B cell (primary cell): Measurements from ENCODE around the gene CHD1. TPM values are rescaled to one million over a fixed set of nuclear protein-coding genes. Genes with fewer than 3 reads are reported as not detected.

Source experiments
- ATAC-seq: fragments of 200-7000 bp; cut with Tn5 transposase; one replicate; pipeline ENCODE4 v1.10.0; 2021; ENCODE audit warnings: low read depth, mild to moderate bottlenecking, moderate number of reproducible peaks, moderate library complexity
- CTCF ChIA-PET: fragments of 350-600 bp; sonication (Branson Sonifier 250); formaldehyde crosslinking; loops from one replicate; lab custom pipeline; 2021; ENCODE audit warnings: antibody characterized with exemption, inconsistent platforms; lab: Charles Lee
- POLR2A ChIA-PET: fragments of 350-600 bp; sonication (Branson Sonifier 250); formaldehyde crosslinking; loops from one replicate; lab custom pipeline; 2021; ENCODE audit warnings: antibody characterized with exemption; lab: Charles Lee
- DNase-seq: peaks from one replicate; pipeline ENCODE4 v3.0.0; 2013
- H2AFZ ChIP-seq: 2 replicates; pipeline ENCODE4 v1.6.1; 2012; ENCODE audit warnings: mild to moderate bottlenecking, low read depth, low read length; ENCODE audit not compliant: insufficient read depth, poor library complexity, severe bottlenecking
- H3K27ac ChIP-seq, 2 donors: 1 replicate in 1 of 2; 2 replicates in 1 of 2; pipeline ENCODE4 v1.5.1; 2012 to 2013; ENCODE audit warnings: low read length in 2 of 2, mild to moderate bottlenecking in 2 of 2, moderate library complexity in 1 of 2
- H3K27me3 ChIP-seq, 4 experiments: fragments of 200-600 bp in 1 of 4; sonication (generic) in 1 of 4; replicated peaks in 1 of 4; 1 replicate in 2 of 4; 2 replicates in 2 of 4; pipeline versions ENCODE4 v1.6.1 to v1.7.0; 2013 to 2016; ENCODE audit warnings: low read length in 3 of 4, mild to moderate bottlenecking in 2 of 4, mixed read lengths in 1 of 4, moderate library complexity in 1 of 4; ENCODE audit not compliant: insufficient read depth in 4 of 4, control insufficient read depth in 3 of 4; ENCODE audit errors: control extremely low read depth in 1 of 4
- H3K36me3 ChIP-seq, 2 experiments: replicated peaks in 1 of 2; 1 replicate in 1 of 2; 2 replicates in 1 of 2; pipeline versions ENCODE4 v1.6.1 to v1.7.1; 2013; ENCODE audit warnings: low read length in 1 of 2; ENCODE audit not compliant: insufficient read depth in 2 of 2, control insufficient read depth in 1 of 2; ENCODE audit errors: control extremely low read depth in 1 of 2, extremely low read depth in 1 of 2
- H3K4me1 ChIP-seq, 2 donors: fragments of 200-600 bp in 1 of 2; sonication (generic) in 1 of 2; 1 replicate in 1 of 2; 2 replicates in 1 of 2; pipeline versions ENCODE4 v1.5.1 to v1.6.1; 2013 to 2017; ENCODE audit warnings: low read length in 2 of 2; ENCODE audit not compliant: control insufficient read depth in 2 of 2, insufficient read depth in 2 of 2
- H3K4me2 ChIP-seq: replicated peaks from 2 replicates; pipeline ENCODE3; 2012; ENCODE audit warnings: mild to moderate bottlenecking, low read depth, low read length; ENCODE audit not compliant: poor library complexity, severe bottlenecking
- H3K4me3 ChIP-seq, 5 experiments: fragments of 200-600 bp in 1 of 5; sonication (generic) in 1 of 5; 1 replicate in 3 of 5; 2 replicates in 2 of 5; pipeline versions ENCODE4 v1.5.1 to v1.7.0; 2011 to 2016; ENCODE audit warnings: low read length in 4 of 5, mild to moderate bottlenecking in 4 of 5, low read depth in 2 of 5, control low read depth in 1 of 5, moderate library complexity in 1 of 5; ENCODE audit not compliant: insufficient read depth in 1 of 5; ENCODE audit errors: control extremely low read depth in 1 of 5, extremely low read depth in 1 of 5
- H3K79me2 ChIP-seq: fragments of 200-600 bp; sonication (generic); one replicate; pipeline ENCODE4 v1.6.0; 2016; ENCODE audit warnings: low read length; ENCODE audit not compliant: control insufficient read depth, insufficient read depth
- H3K9ac ChIP-seq: fragments of 200-600 bp; sonication (generic); 2 replicates; pipeline ENCODE4 v1.6.1; 2017; ENCODE audit warnings: mild to moderate bottlenecking, low read length, moderate library complexity
- H3K9me3 ChIP-seq, 3 donors: one replicate each; pipeline versions ENCODE4 v1.6.1 to v1.7.1; 2013; ENCODE audit warnings: low read length in 2 of 3; ENCODE audit not compliant: control insufficient read depth in 2 of 3, insufficient read depth in 1 of 3; ENCODE audit errors: control extremely low read depth in 1 of 3
- H4K20me1 ChIP-seq: 2 replicates; pipeline ENCODE4 v1.6.0; 2012; ENCODE audit warnings: mild to moderate bottlenecking, low read length; ENCODE audit not compliant: insufficient read depth, control insufficient read depth, poor library complexity, severe bottlenecking
- H3K27ac Mint-ChIP-seq: one replicate; pipeline ENCODE4 v1.8.0; 2021; ENCODE audit warnings: mixed read lengths
- H3K27me3 Mint-ChIP-seq: one replicate; pipeline ENCODE4 v1.8.0; 2021; ENCODE audit warnings: mixed read lengths
- H3K4me1 Mint-ChIP-seq: one replicate; pipeline ENCODE4 v1.8.0; 2021; ENCODE audit warnings: mixed read lengths
- H3K4me3 Mint-ChIP-seq: one replicate; pipeline ENCODE4 v1.8.0; 2021; ENCODE audit warnings: mixed read lengths
- H3K9me3 Mint-ChIP-seq: one replicate; pipeline ENCODE4 v1.8.0; 2022; ENCODE audit warnings: mixed read lengths; ENCODE audit not compliant: insufficient read depth
- EZH2 ChIP-seq: IDR thresholded peaks from 2 replicates; pipeline ENCODE4 v1.6.1; 2012; ENCODE audit warnings: borderline replicate concordance, low read depth, mild to moderate bottlenecking, moderate library complexity, low read length; ENCODE audit not compliant: insufficient read depth, poor library complexity, severe bottlenecking
- WGBS: methylation state at CpG from one replicate; pipeline ENCODE4 v1.1.5; 2013; ENCODE audit warnings: missing lambda C conversion rate; ENCODE audit not compliant: insufficient coverage; 5-methylcytosine and 5-hydroxymethylcytosine counted together
- intact Hi-C: fragments of 100-400 bp; cut with micrococcal nuclease; formaldehyde crosslinking; loops from one replicate; pipeline ENCODE4 v1.10.0; 2022
- polyA plus RNA-seq: library from polyadenylated mRNA; depleted of rRNA; stranded (reverse); fragments of >200 nt; gene quantifications from 2 replicates; pipeline ENCODE4 v1.2.3, GENCODE V29; 2012
- total RNA-seq, 2 donors: library from RNA; stranded (reverse); fragments of 120-200 nt in 1 of 2; gene quantifications; 1 replicate in 1 of 2; 2 replicates in 1 of 2; pipeline versions ENCODE4 v1.2.3 to v1.2.4, GENCODE V29; 2013 to 2022
- TF ChIP-seq, protein P1 (sequence below): fragments of 200-600 bp; IDR thresholded peaks from one replicate; pipeline ENCODE4 v1.8.0; 2022; ENCODE audit warnings: antibody characterized with exemption, mild to moderate bottlenecking

Gene CHD1
- total and polyA plus RNA-seq, 2 donors (not counting 1 experiment from before 2014, with no cell fraction given), result 27.8 to 91.4 TPM

DNA sequence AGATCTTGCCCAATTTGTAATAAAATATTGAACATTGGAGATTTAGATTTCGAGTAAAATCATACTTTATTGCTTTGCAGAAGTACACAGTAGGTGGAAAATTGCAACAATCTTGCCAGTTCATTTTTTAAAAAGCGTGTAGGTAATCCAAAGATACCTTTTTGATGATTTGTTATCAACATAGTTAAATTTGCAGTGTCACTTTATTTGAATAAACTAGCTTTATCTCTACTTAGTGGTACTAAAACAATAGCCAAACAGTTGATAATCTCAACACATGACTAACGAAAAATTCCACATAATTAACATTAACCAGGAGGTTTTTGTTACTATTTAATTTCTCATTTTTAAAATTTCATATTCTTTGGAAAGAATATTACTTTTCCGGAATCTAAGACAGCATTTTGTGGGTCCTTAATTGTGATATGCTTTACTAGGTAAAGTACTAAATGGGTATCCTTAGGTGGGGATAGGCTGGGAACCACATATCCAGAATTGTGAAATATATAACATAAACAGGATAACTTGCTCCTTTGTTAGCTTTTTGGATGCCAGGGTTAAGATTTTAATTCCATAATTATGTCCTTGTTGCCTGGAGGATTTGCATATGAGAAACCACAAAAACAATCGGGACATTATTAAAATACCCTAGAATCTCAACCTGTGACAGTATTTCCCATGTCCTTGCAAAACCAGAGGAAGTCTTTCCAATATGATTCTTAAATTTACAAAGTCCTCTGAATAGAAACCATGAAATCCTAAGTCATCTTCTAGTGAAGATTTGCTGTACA lies 2.4 kb upstream of the CHD1 start:
- H4K20me1 ChIP-seq, result peaks cover 9% of the 10 kb centered on the region
- H3K4me1 ChIP-seq, result peaks cover 53 to 60% of the 10 kb centered on the region in 2 donors
- TF ChIP-seq, protein P1, sequence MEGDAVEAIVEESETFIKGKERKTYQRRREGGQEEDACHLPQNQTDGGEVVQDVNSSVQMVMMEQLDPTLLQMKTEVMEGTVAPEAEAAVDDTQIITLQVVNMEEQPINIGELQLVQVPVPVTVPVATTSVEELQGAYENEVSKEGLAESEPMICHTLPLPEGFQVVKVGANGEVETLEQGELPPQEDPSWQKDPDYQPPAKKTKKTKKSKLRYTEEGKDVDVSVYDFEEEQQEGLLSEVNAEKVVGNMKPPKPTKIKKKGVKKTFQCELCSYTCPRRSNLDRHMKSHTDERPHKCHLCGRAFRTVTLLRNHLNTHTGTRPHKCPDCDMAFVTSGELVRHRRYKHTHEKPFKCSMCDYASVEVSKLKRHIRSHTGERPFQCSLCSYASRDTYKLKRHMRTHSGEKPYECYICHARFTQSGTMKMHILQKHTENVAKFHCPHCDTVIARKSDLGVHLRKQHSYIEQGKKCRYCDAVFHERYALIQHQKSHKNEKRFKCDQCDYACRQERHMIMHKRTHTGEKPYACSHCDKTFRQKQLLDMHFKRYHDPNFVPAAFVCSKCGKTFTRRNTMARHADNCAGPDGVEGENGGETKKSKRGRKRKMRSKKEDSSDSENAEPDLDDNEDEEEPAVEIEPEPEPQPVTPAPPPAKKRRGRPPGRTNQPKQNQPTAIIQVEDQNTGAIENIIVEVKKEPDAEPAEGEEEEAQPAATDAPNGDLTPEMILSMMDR, result no peak
- TF ChIP-seq EZH2, result no peak
- no peak overlapping the region for H3K9ac ChIP-seq
- no peak overlapping the region for H2AFZ ChIP-seq
- H3K27ac ChIP-seq, result peak overlapping the region; percentile 21 to 99
- ATAC-seq, result no peak
- no peaks in the 10 kb centered on the region for H3K27me3 ChIP-seq
- no CpG with 5 or more reads among the region's 5 CpGs for WGBS
- Mint-ChIP-seq H3K27me3 (no peaks in the 10 kb centered on the region), H3K27ac (peak overlapping the region; percentile 100), H3K4me1 (peaks cover 69% of the 10 kb centered on the region), H3K9me3 (peaks cover 2% of the 10 kb centered on the region), H3K4me3 (peak overlapping the region; percentile 98)
- H3K36me3 ChIP-seq, result peaks cover 0 to 9% of the 10 kb centered on the region in 2 experiments
- POLR2A ChIA-PET, result no interaction called here
- H3K4me2 ChIP-seq, result peak overlapping the region; percentile 81
- no peaks in the 10 kb centered on the region for H3K9me3 ChIP-seq
- intact Hi-C loops, result loop anchor here (2.0 kb wide), 1 partner anchor 16 kb away; no protein-coding TSS in a partner anchor
- CTCF ChIA-PET, result interaction anchor here (1.1 kb wide), 2 partner anchors 9 to 101 kb away, joined by 3 read pairs; no protein-coding TSS in a partner anchor
- H3K79me2 ChIP-seq, result peaks cover 61% of the 10 kb centered on the region
- no peak overlapping the region for H3K4me3 ChIP-seq
- no peak for DNase-seq
